Measurements from ENCODE around the gene LMNTD2. TPM values are rescaled to one million over a fixed set of nuclear protein-coding genes. Genes with fewer than 3 reads are reported as not detected.

Gene LMNTD2, protein sequence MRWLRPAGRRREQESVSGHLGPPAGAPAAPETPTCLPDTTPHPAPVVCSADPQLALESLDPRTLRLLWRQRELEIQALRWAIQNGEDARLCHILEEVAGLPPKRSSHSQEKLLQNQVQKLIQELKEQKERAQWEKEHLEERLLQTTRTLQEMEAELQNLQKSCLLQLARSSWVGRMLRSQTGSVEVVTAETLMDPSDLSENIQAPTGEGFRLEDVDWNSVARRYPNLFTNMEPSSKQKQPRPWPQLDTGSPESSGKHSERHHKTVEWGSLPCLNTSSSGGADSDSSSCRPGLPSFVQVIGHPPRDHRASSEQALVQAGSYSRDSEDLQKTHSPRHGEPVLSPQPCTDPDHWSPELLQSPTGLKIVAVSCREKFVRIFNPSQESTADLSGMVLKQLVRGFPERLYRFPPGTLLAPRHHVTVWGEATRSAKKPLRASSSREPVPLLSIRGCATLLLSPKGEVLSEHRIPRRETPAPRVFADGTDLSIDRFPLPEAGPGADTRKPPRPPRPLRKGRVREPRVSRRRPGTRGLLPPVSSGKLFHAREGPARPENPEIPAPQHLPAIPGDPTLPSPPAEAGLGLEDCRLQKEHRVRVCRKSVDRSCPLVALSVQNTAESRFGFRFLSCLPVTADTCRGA
- 0.29 and 0.33 TPM in 2 replicates for total RNA-seq

DNA sequence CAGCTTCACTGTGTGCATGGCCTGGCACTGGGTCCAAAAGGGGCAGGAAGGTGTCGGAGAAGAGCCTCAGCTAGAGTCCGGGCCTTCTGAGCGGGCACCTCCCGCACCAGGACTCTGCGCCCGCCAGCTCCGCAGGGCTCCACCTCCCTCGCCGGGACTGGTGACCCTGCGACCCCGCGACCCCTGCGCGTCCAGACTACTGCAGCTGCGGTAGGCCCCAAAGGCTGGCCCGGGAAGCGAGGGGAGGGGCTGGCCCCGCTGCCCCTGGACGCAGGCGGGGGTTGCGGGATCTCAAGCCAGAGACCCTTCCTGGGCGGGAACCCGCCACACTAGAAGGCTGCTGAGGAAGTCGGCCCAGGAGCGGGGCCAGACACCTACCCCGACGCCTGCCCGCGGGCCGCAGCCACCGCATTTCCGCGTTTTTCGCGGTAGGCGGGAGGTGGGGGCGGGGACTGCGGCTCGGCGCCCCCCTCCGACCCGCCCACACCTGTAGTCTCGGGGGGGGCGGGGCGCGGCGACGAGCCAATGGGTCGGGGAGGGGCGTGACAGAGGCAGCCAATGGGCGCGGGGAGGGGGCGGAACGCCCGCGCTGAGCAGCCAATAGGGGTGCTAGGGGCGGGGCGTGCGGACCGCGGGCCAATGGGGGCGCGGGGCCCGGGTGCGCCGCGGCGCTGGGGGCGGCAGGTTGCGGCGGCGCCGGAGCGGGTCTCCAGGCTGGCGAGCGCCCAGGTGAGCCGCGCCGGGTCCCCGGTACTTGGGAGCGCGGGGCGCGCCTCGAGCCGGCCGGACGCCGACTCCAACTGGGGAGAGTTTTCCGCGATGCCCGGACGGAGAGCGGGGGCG is at the start of gene LMNTD2, which contains the start of gene RASSF7:
Gene LMNTD2, minus strand, starts transcription at position 434 of the 843 bp plus-strand sequence. Its CDS starts 22 bp downstream, at position 412.
Gene RASSF7, plus strand, starts transcription at position 666 of the 843 bp plus-strand sequence. CDS start 799 bp downstream, outside the sequence.

DNA sequence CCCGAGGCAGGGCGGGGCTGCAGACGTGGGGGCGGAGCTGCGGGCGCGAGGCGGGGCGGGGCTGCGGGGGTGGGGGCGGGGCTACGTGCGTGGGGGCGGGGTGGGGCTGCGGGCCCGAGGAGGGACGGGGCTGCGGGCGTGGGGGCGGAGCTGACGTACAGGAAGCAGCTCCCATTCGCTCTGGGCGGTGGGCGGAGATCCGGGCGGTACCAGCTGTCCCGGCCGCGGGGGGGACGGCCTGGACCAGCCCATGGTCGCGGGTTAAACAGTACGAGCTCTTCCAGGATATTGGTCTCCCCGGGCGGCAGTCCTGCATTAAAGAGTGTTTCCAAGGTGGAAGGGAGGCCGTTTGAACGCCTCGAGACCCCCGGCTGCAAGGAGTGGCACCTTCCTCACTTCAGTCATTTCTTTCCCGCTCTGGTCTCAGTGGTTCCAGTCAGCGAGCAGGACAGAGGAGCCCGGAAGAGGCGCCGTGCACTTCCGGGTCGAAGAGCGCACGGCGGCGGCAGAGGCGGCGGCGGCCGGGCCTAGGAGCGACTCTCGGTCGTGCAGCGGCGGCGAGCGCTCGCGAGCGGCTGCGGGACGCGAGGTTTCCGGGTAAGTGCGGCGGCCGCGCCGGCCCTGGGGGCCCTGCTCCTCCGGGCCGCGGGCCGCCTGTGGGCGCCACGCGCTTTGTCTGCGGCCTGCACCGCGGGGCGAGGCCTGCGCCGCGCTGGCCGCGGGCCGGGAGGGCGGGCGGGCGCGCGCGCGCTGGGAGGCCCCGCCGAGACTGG is 15.6 kb upstream of the LMNTD2 start, which contains the start of gene PHRF1:
Gene PHRF1, plus strand, starts transcription at position 475 of the 773 bp plus-strand sequence. CDS start 5,043 bp downstream, outside the sequence.

DNA sequence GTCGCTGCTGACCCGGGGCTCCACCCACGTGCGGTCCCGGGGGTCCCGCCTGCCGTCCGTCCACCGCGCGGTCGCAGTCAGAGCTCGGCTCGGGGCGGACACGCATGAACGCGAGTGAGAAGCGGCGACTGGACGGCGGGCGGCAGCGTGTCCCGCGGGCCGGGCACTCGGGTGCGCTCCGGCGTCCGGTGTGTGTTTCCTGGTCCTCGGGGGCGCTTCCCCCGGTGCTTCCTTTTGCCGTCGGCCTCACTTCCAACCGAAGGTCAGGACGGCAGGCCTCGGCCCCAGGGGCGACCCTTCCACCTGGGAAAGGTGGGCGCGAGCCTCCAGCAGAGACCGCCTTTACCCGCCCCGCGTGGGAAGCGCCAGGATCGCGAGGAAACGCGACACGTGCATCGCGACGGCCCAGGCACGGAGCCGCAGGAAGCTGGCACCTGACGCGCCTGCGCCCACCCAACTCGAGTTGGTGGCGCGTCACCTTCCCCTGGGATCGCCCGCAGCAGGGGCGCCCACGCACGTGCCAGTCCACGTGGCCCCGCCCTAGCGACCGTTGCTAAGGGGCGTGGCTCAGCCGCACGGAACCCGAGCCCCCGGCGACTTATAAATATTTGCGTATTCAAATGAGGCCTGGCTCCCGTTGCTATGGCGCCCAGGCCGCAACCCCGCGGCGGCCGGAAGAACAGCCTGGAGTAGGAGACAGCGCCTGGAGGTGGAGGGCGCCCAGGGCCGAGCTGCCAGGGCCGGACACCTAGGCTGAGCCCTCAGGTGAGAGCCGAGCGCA is 23.5 kb downstream of the LMNTD2 start, which contains the start of gene LRRC56:
Gene LRRC56, plus strand, starts transcription at position 687 of the 781 bp plus-strand sequence. CDS start 3,158 bp downstream, outside the sequence.

DNA sequence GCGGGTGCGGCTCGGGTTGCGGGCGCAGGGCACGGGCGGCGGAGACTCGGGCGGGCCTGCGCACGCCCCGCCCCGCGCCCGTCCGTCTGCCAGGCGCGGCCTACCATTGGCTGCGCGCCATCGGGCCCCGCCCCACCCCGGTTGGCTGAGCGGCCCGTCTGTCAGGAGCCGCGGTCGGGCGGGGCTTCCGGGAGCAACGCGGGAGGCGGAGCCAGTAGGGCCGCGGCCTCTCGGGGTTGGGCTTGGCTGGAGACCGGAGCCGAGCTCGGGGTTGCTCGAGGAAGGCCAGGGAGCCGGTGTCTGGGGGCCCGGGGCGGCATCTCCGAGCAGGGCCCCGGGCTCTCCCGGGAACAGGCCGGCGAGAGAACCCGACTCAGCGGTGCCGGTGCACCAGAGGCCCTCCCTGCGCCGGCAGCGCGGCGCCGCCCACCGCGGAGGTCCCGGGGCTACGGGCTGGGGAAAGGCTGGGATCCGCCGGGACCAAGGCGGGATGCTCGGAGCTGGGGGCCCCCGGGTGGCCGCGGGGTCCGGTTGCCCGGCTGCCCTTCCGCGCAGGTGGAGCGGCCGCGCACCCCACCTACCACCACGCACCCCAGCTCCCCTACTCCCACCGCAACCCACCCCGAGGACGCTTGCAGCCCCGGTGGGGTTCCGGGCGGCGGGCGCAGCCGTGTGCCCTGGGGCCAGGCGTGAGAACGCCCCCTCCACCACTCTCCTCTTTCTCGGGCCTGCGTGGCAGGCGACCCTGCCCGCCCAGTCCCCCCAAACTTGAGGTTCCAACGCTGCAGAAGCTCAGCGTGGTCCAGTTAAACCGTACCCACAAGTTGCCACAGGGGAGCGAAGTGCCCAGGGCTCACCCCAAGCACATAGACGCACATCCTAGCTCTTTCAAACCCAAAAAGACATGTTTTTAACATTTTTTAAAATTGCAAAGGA is 24.8 kb downstream of the LMNTD2 start, which contains the start of gene HRAS:
Gene HRAS, minus strand, starts transcription at position 58 of the 936 bp plus-strand sequence.

DNA sequence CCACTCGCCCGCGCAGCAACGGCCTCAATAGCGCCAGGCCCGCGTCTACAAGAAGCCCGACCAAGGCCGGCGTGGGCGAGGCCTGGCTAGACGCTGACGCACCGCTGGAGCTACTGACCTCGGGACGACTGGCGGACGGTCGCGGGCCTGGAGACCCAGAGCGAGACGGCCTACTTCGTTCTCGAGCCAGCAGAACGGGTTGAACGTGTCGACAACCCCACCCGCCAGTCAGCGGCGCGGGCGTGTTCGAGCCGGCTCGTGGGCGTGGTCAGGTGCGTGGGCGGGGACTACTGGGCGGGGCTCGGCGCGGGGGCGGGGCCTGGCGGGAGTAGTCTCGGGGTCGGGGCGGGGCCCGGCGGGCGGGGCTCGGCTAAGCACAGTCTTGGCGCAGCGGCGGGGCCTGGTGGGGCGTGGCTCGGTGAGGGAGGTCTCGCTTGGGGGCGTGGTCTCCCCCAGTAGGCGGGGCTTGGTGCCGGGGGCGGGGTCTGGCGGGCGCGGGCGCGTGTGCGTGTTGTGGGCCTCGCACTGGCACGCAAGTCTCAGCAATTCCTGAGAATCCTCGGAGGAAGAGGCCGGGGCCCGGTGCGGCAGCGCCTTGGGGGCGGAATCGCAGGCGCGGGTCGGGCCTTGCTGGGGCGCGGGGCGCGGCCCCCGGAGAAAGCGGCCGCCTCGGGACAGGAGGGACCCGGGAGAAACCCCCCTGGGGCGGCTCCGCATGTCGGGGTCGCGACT is 53.4 kb downstream of the LMNTD2 start, which contains the start of gene RNH1:
Gene RNH1, minus strand, starts transcription at position 248 of the 732 bp plus-strand sequence. CDS start 5,080 bp downstream, outside the sequence.

Other genes with a start within 250 kb of the LMNTD2 start
- 20.9 and 31.6 TPM in 2 replicates for gene IFITM1, start 246.7 kb downstream of the LMNTD2 start, total RNA-seq
- gene IFITM3, start 239.9 kb downstream of the LMNTD2 start, total RNA-seq = 33.3 and 84.0 TPM in 2 replicates
- 3.3 and 4.7 TPM in 2 replicates for gene B4GALNT4, start 191.2 kb downstream of the LMNTD2 start, total RNA-seq
- 1.7 and 2.8 TPM in 2 replicates for gene PKP3, start 166.5 kb downstream of the LMNTD2 start, total RNA-seq
- gene SIGIRR, start 145.7 kb downstream of the LMNTD2 start, total RNA-seq = 17.5 and 18.5 TPM in 2 replicates
- gene ANO9, start 118.7 kb downstream of the LMNTD2 start, total RNA-seq = 0.17 TPM in 1 of 2 replicates, not detected in the other
- gene PTDSS2, start 110.5 kb downstream of the LMNTD2 start, total RNA-seq = 35.9 and 40.5 TPM in 2 replicates
- gene RNH1, start 53.5 kb downstream of the LMNTD2 start, total RNA-seq = 538 and 702 TPM in 2 replicates
- 49.5 and 62.4 TPM in 2 replicates for gene HRAS, start 25.2 kb downstream of the LMNTD2 start, total RNA-seq
- gene LRRC56, start 23.2 kb downstream of the LMNTD2 start, total RNA-seq = 0.73 and 1.5 TPM in 2 replicates
- gene RASSF7, start 232 bp upstream of the LMNTD2 start, total RNA-seq = 2.3 and 4.4 TPM in 2 replicates
- gene PHRF1, start 15.7 kb upstream of the LMNTD2 start, total RNA-seq = 21.2 and 29.8 TPM in 2 replicates
- 7.7 and 11.9 TPM in 2 replicates for gene IRF7, start 55.2 kb upstream of the LMNTD2 start, total RNA-seq
- under 0.01 TPM in 1 of 2 replicates, not detected in the other for gene CDHR5, start 64.2 kb upstream of the LMNTD2 start, total RNA-seq
- not detected in 2 replicates for gene SCT, start 66.4 kb upstream of the LMNTD2 start, total RNA-seq
- gene DRD4, start 76.5 kb upstream of the LMNTD2 start, total RNA-seq = not detected in 2 replicates
- 26.6 and 58.4 TPM in 2 replicates for gene DEAF1, start 134.5 kb upstream of the LMNTD2 start, total RNA-seq
- gene TMEM80, start 135.1 kb upstream of the LMNTD2 start, total RNA-seq = 13.7 and 14.8 TPM in 2 replicates
- gene EPS8L2, start 145.5 kb upstream of the LMNTD2 start, total RNA-seq = 68.4 and 125 TPM in 2 replicates
- gene TALDO1, start 186.7 kb upstream of the LMNTD2 start, total RNA-seq = 166 and 171 TPM in 2 replicates
- gene GATD1, start 216.7 kb upstream of the LMNTD2 start, total RNA-seq = 29.7 and 58.1 TPM in 2 replicates
- gene CEND1, start 229.4 kb upstream of the LMNTD2 start, total RNA-seq = 2.2 and 2.8 TPM in 2 replicates
- 16.0 and 33.7 TPM in 2 replicates for gene SLC25A22, start 237.5 kb upstream of the LMNTD2 start, total RNA-seq
- gene PIDD1, start 244.5 kb upstream of the LMNTD2 start, total RNA-seq = 11.2 and 26.1 TPM in 2 replicates
- 271 and 337 TPM in 2 replicates for gene RPLP2, start 249.2 kb upstream of the LMNTD2 start, total RNA-seq

Data from smooth muscle cell of trachea (primary cell).